GM12878 (cell line): ENCODE results near the gene KAZN.

ENCODE experiments used
- CTCF ChIP-seq, 3 experiments: IDR thresholded peaks in 2 of 3; conservative IDR thresholded peaks in 1 of 3; 2 replicates each; pipeline ENCODE4 v1.5.1; 2011; ENCODE audit warnings: low read depth in 3 of 3, low read length in 3 of 3, mild to moderate bottlenecking in 3 of 3, control low read depth in 2 of 3, moderate library complexity in 2 of 3, inconsistent platforms in 1 of 3, mixed read lengths in 1 of 3; ENCODE audit not compliant: control insufficient read depth in 2 of 3, insufficient read depth in 1 of 3; ENCODE audit errors: extremely low read depth in 1 of 3
- FOS ChIP-seq: IDR thresholded peaks from 3 replicates; pipeline ENCODE4 v1.6.1; 2011; ENCODE audit warnings: borderline replicate concordance; ENCODE audit not compliant: insufficient read length; ENCODE audit errors: extremely low read depth
- FOXM1 ChIP-seq: IDR thresholded peaks from 2 replicates; pipeline ENCODE4 v1.6.1; 2012; ENCODE audit warnings: low read depth, mild to moderate bottlenecking, inconsistent platforms, low read length, moderate library complexity
- IRF3 ChIP-seq: fragments of 450-650 bp; IDR thresholded peaks from 2 replicates; pipeline ENCODE4 v1.6.1; 2014; ENCODE audit warnings: mild to moderate bottlenecking
- PAX5 ChIP-seq: IDR thresholded peaks from 2 replicates; pipeline ENCODE4 v1.6.1; 2011; ENCODE audit warnings: low read depth, low read length, borderline replicate concordance
- SP1 ChIP-seq: IDR thresholded peaks from one replicate; pipeline ENCODE4 v1.6.1; 2011; ENCODE audit warnings: low read depth, low read length
- WRNIP1 ChIP-seq: IDR thresholded peaks from 2 replicates; pipeline ENCODE4 v1.6.1; 2011; ENCODE audit warnings: low read depth, low read length, improper control_type of control experiment, borderline replicate concordance

GRCh38 chr1:15077384-15077783 lies 478.9 kb downstream of the KAZN start:
- TF ChIP-seq PAX5 (no peak), CTCF (IDR thresholded peaks at IDR 0.05 in 2 of 3, conservative IDR thresholded peaks at IDR 0.05 in 1 of 3; ENCODE audit: control insufficient read depth in 2 of 3, extremely low read depth in 1 of 3, insufficient read depth in 1 of 3, low read depth in 3 of 3, low read length in 3 of 3) (no peak), SP1 (no peak), FOS (no peak), WRNIP1 (no peak), IRF3 (no peak), FOXM1 (no peak)
